GM18858 (cell line): ENCODE results near the gene TBL2.
"Not testable (repeated sequence)": the region's sequence is repeated elsewhere in the genome, so short reads cannot be mapped to it uniquely, and the experiment has no call there.

Source experiments
- ATAC-seq: cut with Tn5 transposase; IDR thresholded peaks from one replicate; pipeline ENCODE4 v1.9.1; 2021; ENCODE audit not compliant: unreplicated experiment

TBL2 gene

DNA sequence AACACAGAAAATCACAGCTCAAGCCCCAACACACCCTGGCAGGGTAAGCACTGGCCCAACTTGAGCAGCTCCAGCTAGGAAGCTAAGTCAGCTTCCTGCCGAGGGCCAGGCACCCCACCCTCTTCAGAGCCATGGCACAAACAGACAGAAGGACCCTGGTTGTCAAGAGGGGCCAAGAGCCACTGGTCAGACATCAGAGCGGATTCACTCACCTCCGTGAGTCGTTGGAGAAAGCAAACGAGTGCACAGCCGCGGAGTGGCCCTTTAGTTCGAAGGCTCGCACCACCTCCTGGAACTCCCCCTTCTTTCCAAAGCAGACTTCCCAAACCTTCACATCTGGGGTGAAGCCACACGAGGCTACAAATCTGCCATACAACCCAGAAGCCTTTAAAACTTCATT lies 7.4 kb downstream of the TBL2 start:
- ATAC-seq: no peak

DNA sequence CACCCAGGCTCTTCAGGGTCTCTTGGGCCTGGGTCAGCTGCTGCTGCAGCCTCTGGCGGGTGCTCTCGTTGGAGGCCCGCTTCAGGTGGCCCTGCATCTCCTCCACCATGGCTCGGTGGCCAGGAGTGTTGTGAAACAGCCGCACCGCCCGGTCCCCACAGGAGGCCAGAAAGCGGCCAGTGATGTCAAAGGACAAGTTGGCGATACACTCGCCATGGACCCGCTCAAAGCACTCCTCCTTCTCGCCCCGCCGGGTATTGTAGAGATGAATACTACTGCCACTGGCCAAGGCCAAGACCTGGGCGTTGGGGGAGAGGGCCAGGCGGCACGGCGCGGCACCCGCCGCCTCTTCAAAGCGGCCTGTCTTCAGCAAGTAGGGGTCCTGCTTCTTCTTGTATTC lies 7.9 kb downstream of the TBL2 start:
- no peak for ATAC-seq

DNA sequence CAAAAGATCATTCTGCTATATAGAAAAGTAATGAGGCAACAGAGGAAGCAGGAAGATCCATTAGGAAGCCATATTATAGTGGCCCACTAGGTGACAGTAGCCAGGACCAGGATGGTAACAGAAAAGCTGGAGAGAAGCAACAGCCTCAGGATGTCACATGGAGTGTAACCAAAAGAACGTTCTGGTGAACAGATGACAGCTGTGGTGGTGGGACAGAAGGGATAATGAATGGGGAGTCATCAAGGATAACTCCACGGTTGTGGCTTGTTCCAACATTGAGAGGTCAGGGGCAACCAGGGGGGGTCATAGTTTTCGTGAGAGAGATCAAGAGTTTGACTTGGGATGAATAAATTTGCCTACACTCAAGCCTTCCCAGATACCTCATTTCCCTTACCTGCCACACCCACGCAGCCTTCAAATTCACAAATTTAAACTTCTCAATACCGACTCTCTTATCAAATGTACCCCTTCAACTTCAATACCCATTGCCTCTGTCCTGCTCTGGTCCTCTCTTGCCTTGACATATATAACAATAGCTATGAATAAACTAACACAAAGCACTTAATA lies 9.3 kb downstream of the TBL2 start:
- ATAC-seq: no peak

DNA sequence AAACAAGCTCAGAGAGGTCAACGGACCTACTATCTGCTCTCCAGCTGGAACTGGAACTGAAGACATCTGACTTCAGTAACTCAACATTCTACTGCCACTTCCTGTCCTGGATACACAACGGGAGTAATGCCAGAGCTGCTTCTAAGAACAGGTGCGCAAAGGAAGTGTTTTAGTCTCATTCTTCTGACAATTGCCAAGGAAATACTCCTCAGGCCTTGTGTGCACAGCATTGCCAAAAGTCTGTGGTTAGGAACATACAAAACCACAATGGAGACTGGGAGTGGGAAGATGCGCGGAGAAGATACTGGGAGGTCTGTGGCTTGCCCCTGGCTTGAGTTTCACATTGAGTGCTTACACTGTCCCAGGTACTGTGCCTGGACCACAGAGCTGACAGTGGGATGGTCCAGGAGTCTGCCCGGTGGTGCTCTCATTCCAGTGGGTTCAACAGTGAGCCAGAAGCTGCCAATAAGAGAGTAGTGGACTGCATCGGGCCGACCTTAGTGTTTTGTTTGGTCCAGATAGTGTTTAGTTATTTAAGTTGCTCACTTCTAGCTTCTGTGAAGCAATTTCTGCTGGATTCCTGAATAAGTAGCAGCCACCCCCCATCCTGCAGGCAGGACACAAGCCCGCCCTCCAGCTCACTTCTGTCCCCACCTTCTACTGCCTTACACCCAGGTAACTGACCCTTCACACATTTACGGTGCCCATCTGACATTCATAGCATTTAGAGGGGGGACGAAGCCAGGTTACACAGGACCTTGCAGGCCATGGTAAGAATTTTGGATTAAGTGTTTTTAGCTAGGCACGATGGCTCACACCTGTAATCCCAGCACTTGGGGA lies 10.3 kb downstream of the TBL2 start:
- no peak for ATAC-seq

DNA sequence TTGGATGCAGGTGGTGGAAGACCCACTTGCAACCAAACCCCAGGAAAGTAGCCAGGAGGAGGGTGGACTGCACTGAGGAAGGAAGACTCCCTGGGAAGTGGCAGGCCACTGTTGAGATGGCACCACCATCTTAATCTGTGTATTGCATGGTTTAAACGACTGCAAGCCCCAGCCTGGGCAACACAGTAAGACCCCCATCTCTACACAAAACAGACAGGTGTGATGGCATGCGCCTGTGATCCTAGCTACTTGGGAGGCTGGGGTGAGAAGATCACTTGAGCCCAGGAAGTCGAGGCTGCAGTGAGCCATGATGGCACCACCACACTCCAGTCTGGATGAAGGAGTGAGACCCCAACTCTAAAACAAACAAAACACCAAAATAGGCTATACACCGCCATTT lies 11.2 kb downstream of the TBL2 start:
- no peak for ATAC-seq

DNA sequence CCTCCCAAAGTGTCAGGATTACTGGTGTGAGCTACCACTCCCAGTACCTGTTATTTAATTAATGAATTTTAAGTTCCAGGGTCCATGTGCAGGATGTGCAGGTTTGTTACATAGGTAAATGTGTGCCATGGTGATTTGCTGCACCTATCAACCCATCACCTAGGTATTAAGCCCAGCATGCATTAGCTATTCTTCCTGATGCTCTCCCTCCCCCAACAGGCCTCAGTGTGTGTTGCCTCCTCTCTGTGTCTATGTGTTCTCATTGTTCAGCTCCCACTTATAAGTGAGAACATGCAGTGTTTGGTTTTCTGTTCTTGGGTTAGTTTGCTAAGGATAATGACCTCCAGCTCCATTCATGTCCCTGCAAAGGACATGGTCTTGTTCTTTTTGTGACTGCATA lies 11.9 kb downstream of the TBL2 start:
- ATAC-seq: not testable (repeated sequence)

DNA sequence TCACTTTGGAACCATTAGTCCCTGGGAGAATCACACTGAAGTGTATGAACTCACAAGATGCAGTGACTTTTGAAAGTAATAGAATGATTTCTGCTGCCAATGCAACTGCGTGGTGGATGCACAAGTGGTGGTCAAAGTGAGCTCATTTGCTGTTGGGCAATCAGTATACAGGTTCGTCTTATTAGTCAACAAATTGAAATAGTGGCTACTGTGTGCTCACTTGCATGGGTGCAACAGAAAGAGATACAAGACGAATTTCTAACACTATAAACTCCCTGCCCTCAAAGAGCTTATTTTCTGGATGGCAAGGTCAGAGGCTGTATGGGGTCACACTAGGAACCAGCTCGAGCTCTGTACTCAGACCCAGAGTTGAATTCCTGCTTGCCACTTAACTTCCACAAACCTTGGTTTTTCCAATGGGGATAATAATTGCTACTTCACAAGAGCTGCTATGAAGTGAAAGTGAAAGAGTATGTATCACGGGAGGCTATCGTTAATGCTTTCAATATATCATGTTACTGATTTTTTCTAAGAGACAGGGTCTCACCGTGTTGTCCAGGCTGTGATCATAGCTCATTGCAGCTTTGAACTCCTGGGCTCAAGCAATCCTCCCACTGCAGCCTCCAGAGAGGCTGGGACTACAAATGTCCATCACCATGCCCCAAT lies 12.6 kb downstream of the TBL2 start:
- ATAC-seq: no peak

DNA sequence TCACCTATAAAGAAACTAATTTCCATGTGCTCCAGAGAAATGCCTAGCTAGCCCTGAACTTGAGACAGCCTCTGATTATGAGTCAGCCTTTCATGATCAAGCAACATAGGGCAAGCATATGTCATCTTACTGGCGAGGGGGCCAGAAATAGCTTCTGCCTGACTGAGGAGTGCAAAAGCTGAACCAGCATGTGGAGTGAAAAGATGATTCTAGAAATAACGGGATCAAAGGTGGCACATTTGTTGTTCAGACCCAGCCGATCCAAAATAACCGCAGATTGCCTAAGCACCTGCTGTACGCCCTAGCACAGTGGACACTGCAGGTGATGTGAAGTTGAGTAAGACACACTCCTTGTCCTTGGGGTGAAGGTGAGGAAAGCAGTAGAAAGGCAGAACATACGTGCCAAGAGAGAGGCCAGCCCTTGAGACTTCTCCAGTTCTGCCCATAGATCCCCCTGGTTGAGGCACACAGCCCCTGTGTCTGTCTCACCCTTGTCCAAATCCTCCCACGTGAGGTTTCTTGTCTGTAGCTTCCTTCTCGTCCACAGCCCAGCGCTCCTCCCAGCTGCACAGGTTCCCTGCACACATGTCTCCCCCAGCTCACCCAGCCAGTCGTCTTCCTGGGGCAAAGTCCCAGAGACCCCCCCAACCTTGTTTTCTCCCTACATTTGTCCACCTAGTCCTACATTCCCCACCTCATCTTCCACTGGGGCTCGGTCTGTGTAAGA lies 18.1 kb downstream of the TBL2 start:
- ATAC-seq: no peak

DNA sequence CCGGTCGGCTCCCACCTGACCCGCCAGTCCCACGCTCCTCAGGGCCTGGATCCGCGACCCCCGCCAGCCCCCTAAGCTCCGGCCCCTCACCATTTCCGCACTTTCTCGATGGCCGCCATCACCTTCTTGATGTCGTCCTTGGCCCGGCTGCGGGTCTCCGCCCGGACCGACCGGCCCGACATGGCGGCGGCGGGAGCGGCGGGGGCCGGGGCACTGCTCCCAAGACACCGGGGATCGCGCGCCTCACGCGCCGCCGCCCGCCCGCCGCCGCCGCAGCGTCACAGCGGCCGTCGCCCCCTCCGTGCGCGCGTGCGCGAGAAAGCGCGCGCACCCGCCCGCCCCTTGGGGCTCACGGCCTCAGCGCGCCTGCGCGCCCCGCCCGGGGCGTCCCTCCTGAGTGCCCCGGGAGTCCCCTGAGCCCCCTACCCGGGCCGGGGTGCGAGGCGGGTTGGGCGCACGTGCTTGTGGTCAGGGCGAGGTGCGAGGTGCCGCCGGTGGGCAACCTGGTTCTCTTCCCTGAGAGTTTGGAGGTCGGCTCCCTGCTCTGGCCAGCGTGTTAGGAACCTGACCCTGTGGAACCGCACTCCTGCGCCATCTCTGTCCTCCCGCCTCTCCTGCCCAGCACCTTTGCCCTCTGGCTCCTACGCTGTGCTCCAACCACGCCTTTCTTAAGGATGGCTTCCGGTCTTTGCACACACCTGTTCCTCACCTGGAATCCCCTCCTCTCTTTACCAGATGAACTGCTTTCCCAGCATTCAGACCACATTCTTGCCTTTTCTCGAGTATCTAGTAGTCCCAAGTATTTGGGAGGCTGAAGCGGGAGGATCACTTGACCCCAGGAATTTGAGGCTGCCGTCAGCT lies 20.8 kb downstream of the TBL2 start, which contains the start of gene BCL7B:
TSS of gene BCL7B (minus strand) at position 294 of the 861 bp plus-strand sequence. CDS start at position 182, 112 bp downstream.
- ATAC-seq: peak; percentile 19

DNA sequence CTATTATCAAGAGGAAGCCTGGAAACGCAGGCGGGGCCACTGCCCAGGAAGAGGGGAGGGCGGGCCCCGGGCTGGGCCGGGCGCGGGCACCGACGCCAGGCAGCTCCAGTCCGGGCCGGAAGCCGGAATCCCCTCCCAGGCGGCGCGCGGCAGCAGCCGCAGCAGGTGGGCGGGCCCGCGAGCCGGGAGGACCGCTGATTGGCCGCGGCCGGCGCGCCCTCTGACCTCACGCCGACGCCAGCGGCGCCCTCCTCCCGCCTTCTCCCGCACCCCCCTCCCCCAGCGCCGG lies 21.3 kb downstream of the TBL2 start:
- peak; percentile 91 for ATAC-seq

DNA sequence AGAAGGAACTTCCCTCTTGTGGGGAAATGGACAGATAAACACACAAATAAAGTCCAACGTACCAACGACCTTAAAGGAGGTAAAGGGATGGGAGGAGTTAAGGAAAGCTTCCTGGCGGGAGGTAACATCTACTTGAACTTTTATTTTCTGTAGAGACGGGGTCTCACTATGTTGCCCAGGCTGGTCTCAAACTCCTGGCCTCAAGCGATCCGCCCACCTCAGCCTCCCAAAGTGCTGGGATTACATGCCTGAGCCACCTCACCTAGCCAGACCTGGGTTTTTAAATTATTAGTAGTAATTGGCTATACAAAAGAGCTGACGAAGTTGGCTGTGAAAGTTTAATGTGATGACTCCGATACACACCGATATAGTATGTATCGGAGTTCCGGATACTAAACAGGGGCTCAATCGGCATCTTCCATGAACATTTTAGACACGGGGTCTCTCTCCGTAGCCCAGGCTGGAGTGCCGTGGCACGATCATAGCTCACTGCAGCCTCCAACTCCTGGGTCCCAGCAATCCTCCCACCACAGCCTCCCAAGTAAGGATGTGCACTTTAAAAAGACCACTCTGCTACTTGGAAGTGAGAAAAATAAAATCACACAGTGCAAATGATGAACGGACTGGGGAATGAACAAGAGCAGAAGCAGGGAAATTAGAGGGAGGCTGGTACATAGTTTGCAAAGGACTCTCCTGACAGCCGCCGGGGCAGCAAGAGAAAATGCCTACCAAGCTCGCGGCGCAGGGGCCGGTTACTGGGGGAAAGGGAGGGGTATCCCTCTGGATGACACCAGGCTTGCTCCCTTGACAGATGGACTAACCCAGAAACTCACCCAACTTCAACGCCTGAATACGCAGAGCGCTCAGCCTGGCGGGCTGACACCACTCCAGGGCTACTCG lies 21.9 kb downstream of the TBL2 start:
- ATAC-seq: no peak

DNA sequence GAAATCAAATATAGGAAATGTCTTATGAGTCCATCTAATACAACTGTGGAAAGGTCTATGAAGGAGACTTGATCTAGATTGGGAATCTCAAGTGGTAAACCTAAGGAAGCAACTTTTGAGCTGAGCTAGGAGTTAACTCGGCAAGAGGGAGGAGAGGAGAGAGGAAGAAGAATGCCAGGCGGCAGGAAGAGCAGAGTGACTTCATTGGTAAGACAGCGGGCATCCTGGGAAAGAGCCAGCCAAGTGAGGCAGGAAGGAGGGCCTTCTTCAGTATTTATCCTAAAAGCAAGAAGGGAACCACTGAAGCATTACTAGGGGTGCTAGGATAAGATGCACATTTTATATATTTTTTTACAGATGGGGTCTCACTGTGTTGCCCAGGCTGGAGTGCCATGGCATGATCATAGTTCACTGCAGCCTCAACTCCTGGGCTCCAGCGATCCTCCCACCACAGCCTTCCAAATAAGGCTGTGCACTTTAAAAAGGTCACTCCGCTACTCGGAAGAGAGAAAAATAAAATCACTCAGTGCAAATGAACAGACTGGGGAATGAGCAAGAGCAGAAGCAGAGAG lies 22.9 kb downstream of the TBL2 start:
- no peak for ATAC-seq

DNA sequence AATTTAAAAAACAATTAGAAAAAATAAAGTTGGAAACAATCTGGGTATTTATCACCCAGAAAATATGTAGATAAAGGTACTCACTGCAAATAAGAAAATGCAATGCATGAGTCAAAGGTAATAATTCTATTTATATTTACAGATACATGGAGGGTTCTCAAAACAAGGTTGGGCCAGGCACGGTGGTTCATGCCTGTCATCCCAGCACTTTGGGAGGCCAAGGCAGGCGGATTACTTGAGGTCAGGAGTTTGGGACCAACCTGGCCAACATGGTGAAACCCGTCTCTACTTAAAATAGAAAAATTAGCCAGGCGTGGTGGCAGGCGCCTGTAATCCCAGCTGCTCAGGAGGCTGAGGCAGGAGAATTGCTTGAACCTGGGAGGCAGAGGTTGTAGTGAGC lies 28.3 kb downstream of the TBL2 start:
- ATAC-seq: not testable (repeated sequence)

DNA sequence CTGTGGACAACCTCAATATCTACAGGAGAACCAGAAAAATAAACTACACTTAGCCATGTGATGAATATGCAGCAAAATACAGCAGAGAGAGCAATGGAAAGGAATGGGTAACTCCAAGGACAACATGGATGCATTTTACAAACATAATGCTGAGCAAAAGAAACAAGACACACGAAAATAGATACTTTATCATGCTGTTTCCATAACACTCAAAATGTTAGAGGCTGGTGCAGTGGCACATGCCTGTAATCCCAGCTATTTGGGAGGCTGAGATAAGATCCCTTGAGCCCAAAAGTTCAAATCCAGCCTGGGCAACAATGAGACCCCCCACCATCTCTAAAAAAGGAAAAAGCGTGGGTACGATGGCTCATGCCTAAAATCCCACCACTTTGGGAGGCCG lies 29.2 kb downstream of the TBL2 start:
- ATAC-seq: no peak

DNA sequence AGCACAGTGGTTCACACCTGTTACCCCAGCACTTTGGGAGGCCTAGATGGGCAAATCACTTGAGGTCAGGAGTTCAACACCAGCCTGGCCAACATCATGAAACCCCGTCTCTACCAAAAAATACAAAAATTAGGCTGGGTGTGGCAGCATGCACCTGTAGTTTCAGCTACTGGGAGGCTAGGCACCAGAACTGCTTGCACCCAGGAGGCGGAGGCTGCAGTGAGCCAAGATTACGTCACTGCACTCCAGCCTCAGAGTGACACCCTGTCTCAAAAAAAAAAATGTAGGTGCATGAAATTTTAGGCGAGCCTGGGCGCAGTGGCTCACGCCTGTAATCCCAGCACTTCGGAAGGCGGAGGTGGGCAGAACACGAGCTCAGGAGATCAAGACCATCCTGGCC lies 30.5 kb downstream of the TBL2 start:
- ATAC-seq: no peak

DNA sequence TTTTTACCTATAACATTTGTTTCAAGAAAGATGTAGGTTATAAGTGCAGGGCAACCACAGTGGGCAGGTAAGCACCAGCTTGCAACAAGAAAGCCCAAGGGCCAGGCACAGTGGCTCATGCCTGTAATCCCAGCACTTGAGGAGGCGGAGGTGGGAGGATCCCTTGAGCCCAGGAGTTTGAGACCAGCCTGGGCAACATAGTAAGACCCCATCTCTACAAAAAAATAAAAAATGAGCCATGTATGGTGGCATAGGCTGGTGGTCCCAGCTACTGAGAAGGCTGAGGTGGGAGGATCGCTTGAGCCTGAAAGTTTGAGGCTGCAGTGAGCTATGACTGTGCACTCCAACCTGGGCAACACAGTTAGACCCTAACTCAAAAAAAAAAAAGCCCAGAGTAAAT lies 33.7 kb downstream of the TBL2 start:
- ATAC-seq: no peak

DNA sequence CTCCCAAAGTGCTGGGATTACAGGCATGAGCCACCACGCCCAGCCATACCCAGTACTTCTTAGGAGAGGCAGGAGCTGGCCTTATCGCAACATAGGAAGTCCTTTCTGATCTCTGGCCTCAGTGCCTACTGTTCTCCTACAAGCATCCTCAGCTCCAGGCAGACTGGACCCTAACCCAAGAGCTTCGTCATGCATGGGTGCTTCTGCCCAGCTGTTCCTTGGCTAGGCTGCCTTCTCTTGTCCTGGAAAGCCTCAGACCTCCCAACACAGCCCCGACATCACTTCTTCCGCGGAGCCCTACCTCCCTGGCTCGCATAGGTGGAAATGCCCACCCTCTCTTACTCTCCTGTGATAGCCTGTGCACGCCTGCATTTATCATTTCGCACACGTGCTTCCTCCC lies 36.7 kb downstream of the TBL2 start:
- no peak for ATAC-seq

DNA sequence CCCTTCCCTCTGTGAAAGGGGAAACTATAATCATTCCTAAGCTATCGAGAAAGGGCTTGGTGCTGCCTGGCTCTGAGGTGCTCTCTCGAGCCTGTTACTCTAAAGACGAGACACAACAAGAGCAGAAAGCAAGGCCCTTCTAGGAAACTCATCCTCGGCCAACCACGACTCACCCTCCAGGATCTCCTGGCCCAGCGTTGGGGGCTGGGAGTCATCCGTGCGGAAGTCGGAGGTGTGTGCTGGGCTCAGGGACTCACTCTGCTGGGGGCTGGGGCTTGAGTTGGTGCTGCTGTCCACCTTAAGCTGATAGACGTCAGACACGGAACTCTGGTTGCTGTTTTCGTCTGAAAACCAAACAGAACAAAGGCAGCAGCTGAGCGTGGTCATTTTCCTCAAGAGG lies 38.7 kb downstream of the TBL2 start:
- no peak for ATAC-seq

DNA sequence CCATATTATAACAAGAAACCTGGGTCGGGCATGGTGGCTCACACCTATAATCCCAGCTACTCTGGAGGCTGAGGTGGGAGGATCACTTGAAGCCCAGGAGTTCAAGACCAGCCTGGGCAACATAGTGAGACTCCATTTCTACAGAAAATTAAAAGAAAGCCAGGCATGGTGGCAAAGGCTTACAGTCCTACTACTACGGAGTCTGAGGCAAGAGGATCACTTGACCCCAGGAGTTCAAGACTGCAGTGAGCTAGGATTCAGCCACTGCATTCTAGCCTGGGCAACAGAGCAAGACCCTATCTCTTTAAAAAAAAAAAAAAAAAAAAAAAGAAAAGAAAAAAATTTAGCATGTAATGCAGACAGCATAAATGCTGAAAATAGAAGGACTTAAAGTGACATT lies 39.9 kb downstream of the TBL2 start:
- ATAC-seq: not testable (repeated sequence)
